Measurements from ENCODE around the gene MORN1.

MORN1 gene

GRCh38 chr1:2378441-2378851, 12.9 kb downstream of the MORN1 start:
- DNase-seq (ENCODE audit: low spot score), result no peak
- in situ Hi-C loops (cut with MboI; ENCODE audit: low pct_unique_long_range_greater_than_20kb, low sequenced_read_pairs, unreplicated experiment), result loop anchor here (25.0 kb wide), 1 partner anchor 416 kb away; no protein-coding TSS in a partner anchor
- TF ChIP-seq CTCF (IDR thresholded peaks at IDR 0.05; ENCODE audit: extremely low read depth, insufficient read depth, missing control alignments), result no peak

GRCh38 chr1:2377751-2378440, 13.5 kb downstream of the MORN1 start:
- no peak for DNase-seq (ENCODE audit: low spot score)
- in situ Hi-C loops (cut with MboI; ENCODE audit: low pct_unique_long_range_greater_than_20kb, low sequenced_read_pairs, unreplicated experiment), result loop anchor here (25.0 kb wide), 1 partner anchor 416 kb away; no protein-coding TSS in a partner anchor

GRCh38 chr1:2376931-2377672, 14.3 kb downstream of the MORN1 start:
- no peak for TF ChIP-seq CTCF (IDR thresholded peaks at IDR 0.05; ENCODE audit: extremely low read depth, insufficient read depth, missing control alignments)
- no peak for DNase-seq (ENCODE audit: low spot score)
- in situ Hi-C loops (cut with MboI; ENCODE audit: low pct_unique_long_range_greater_than_20kb, low sequenced_read_pairs, unreplicated experiment), result loop anchor here (25.0 kb wide), 1 partner anchor 415 kb away; no protein-coding TSS in a partner anchor

More at GRCh38 chr1:2377751-2378440, 13.5 kb downstream of the MORN1 start:
- no peak for TF ChIP-seq CTCF (IDR thresholded peaks at IDR 0.05; ENCODE audit: extremely low read depth, insufficient read depth, missing control alignments)

- no peak for TF ChIP-seq CTCF (IDR thresholded peaks at IDR 0.05; ENCODE audit: extremely low read depth, insufficient read depth, missing control alignments)
- in situ Hi-C loops (cut with MboI; ENCODE audit: low pct_unique_long_range_greater_than_20kb, low sequenced_read_pairs, unreplicated experiment), result loop anchor here (25.0 kb wide), 1 partner anchor 414 kb away; no protein-coding TSS in a partner anchor
- no peak for DNase-seq (ENCODE audit: low spot score)
Measured at GRCh38 chr1:2376261-2376741, 15.1 kb downstream of the MORN1 start.

GRCh38 chr1:2375923-2376260, 15.5 kb downstream of the MORN1 start:
- no peak for TF ChIP-seq CTCF (IDR thresholded peaks at IDR 0.05; ENCODE audit: extremely low read depth, insufficient read depth, missing control alignments)
- in situ Hi-C loops (cut with MboI; ENCODE audit: low pct_unique_long_range_greater_than_20kb, low sequenced_read_pairs, unreplicated experiment), result loop anchor here (25.0 kb wide), 1 partner anchor 414 kb away; no protein-coding TSS in a partner anchor
- no peak for DNase-seq (ENCODE audit: low spot score)

- no peak for TF ChIP-seq CTCF (IDR thresholded peaks at IDR 0.05; ENCODE audit: extremely low read depth, insufficient read depth, missing control alignments)
- no peak for DNase-seq (ENCODE audit: low spot score)
- in situ Hi-C loops (cut with MboI; ENCODE audit: low pct_unique_long_range_greater_than_20kb, low sequenced_read_pairs, unreplicated experiment), result loop anchor here (25.0 kb wide), 1 partner anchor 413 kb away; no protein-coding TSS in a partner anchor
Measured at GRCh38 chr1:2375246-2375922, 16.0 kb downstream of the MORN1 start.
